H1 (cell line): ENCODE data around the gene NLRC5. TPM values are rescaled to one million over a fixed set of nuclear protein-coding genes. Genes with fewer than 3 reads are reported as not detected.
A peak's percentile ranks its signal among the peaks of the same experiment; 100 is the strongest.
"Not testable (repeated sequence)": the region's sequence is repeated elsewhere in the genome, so short reads cannot be mapped to it uniquely, and the experiment has no call there.

Experiments
- CTCF ChIA-PET: fragments of 300-600 bp; sonication (Branson Sonifier 250); formaldehyde crosslinking; loops from one replicate; lab custom pipeline; 2021; ENCODE audit not compliant: partially characterized antibody; lab: Charles Lee
- POLR2A ChIA-PET: fragments of 300-600 bp; sonication (Branson Sonifier 250); formaldehyde crosslinking; loops from one replicate; lab custom pipeline; 2021; ENCODE audit warnings: inconsistent platforms; ENCODE audit not compliant: partially characterized antibody; lab: Charles Lee
- DNase-seq, 2 experiments: peaks; one replicate each; pipeline versions ENCODE4 v3.0.0 to v3.0.0-alpha.2; 2010 to 2022; ENCODE audit warnings: low spot score in 2 of 2, low read depth in 1 of 2, mixed read lengths in 1 of 2
- FAIRE-seq: peaks from 2 replicates; lab custom pipeline; 2011; peaks lifted over from hg19 to GRCh38; lab: Jason Lieb, UNC
- H2AFZ ChIP-seq: 2 replicates; pipeline ENCODE4 v1.8.1; 2012; ENCODE audit warnings: low read length, inconsistent platforms
- H2AK5ac ChIP-seq: 2 replicates; pipeline ENCODE4 v1.6.1; 2013; ENCODE audit warnings: low read depth, low read length
- H2BK120ac ChIP-seq: replicated peaks from 2 replicates; pipeline ENCODE3; 2013; ENCODE audit warnings: low read depth, low read length, inconsistent platforms
- H2BK12ac ChIP-seq: 2 replicates; pipeline ENCODE4 v1.6.1; 2013; ENCODE audit warnings: low read depth, low read length
- H2BK15ac ChIP-seq: 2 replicates; pipeline ENCODE4 v1.6.1; 2013; ENCODE audit warnings: low read length
- H2BK20ac ChIP-seq: 2 replicates; pipeline ENCODE4 v1.6.1; 2013; ENCODE audit warnings: low read length
- H2BK5ac ChIP-seq: 2 replicates; pipeline ENCODE4 v1.6.1; 2013; ENCODE audit warnings: low read depth, low read length
- H3K14ac ChIP-seq: 2 replicates; pipeline ENCODE4 v1.6.1; 2013; ENCODE audit warnings: inconsistent platforms; ENCODE audit not compliant: insufficient read length
- H3K18ac ChIP-seq: 2 replicates; pipeline ENCODE4 v1.6.1; 2013; ENCODE audit warnings: low read length; ENCODE audit errors: extremely low read depth
- H3K23ac ChIP-seq: 2 replicates; pipeline ENCODE4 v1.6.1; 2013; ENCODE audit warnings: inconsistent platforms; ENCODE audit not compliant: insufficient read length
- H3K23me2 ChIP-seq: 2 replicates; pipeline ENCODE4 v1.6.1; 2013; ENCODE audit warnings: low read depth, low read length
- H3K27ac ChIP-seq: 2 replicates; pipeline ENCODE4 v1.6.1; 2011; ENCODE audit warnings: low read depth, low read length, inconsistent platforms
- H3K27me3 ChIP-seq, 4 experiments: replicated peaks in 1 of 4; 1 replicate in 1 of 4; 2 replicates in 3 of 4; pipeline versions ENCODE4 v1.6.1 to v1.8.1; 2011 to 2013; ENCODE audit warnings: low read length in 3 of 4, mild to moderate bottlenecking in 3 of 4, inconsistent platforms in 2 of 4, mixed read lengths in 2 of 4, moderate library complexity in 1 of 4; ENCODE audit not compliant: control insufficient read depth in 3 of 4, insufficient read depth in 3 of 4; ENCODE audit errors: extremely low read depth in 1 of 4
- H3K36me3 ChIP-seq, 4 experiments: 2 replicates each; pipeline versions ENCODE4 v1.6.1 to v1.8.1; 2011 to 2013; ENCODE audit warnings: mild to moderate bottlenecking in 4 of 4, low read length in 3 of 4, moderate library complexity in 2 of 4, control low read depth in 1 of 4, inconsistent platforms in 1 of 4; ENCODE audit not compliant: insufficient read depth in 4 of 4, control insufficient read depth in 2 of 4
- H3K4ac ChIP-seq: replicated peaks from 2 replicates; pipeline ENCODE3; 2013; ENCODE audit warnings: low read length, low read depth, mixed read lengths, inconsistent platforms; ENCODE audit not compliant: insufficient read length
- H3K4me1 ChIP-seq, 4 experiments: replicated peaks in 1 of 4; 1 replicate in 1 of 4; 2 replicates in 3 of 4; pipeline versions ENCODE4 v1.6.1 to v1.8.1; 2011 to 2013; ENCODE audit warnings: low read length in 3 of 4, inconsistent platforms in 2 of 4, mixed read lengths in 1 of 4; ENCODE audit not compliant: insufficient read depth in 4 of 4, control insufficient read depth in 3 of 4
- H3K4me2 ChIP-seq, 2 experiments: 2 replicates each; pipeline versions ENCODE4 v1.6.1 to v1.8.1; 2011 to 2013; ENCODE audit warnings: low read depth in 2 of 2, low read length in 2 of 2, control low read depth in 1 of 2, inconsistent platforms in 1 of 2, mild to moderate bottlenecking in 1 of 2; ENCODE audit not compliant: insufficient read depth in 1 of 2
- H3K4me3 ChIP-seq, 4 experiments: fragments of 200-600, 300-600 bp in 1 of 4; sonication (generic), shearing (Covaris generic), sonication (Bioruptor Twin) in 1 of 4; 2 replicates each; pipeline versions ENCODE4 v1.5.1 to v1.8.1; 2011 to 2016; ENCODE audit warnings: low read length in 4 of 4, low read depth in 3 of 4, control low read depth in 2 of 4, inconsistent platforms in 2 of 4, mild to moderate bottlenecking in 2 of 4, mixed read lengths in 1 of 4, moderate library complexity in 1 of 4; ENCODE audit not compliant: insufficient read depth in 2 of 4; ENCODE audit errors: extremely low read depth in 1 of 4
- H3K56ac ChIP-seq: replicated peaks from 2 replicates; pipeline ENCODE3; 2013; ENCODE audit warnings: low read depth, mild to moderate bottlenecking, mixed read lengths, low read length, inconsistent platforms; ENCODE audit not compliant: insufficient read length
- H3K79me1 ChIP-seq: 2 replicates; pipeline ENCODE4 v1.6.1; 2013; ENCODE audit warnings: low read depth, low read length, control low read depth
- H3K79me2 ChIP-seq, 2 experiments: 2 replicates each; pipeline versions ENCODE4 v1.6.1 to v1.8.1; 2012 to 2013; ENCODE audit warnings: low read length in 2 of 2, mild to moderate bottlenecking in 2 of 2, inconsistent platforms in 1 of 2; ENCODE audit not compliant: insufficient read depth in 2 of 2, control insufficient read depth in 1 of 2
- H3K9ac ChIP-seq, 4 experiments: replicated peaks in 1 of 4; 1 replicate in 1 of 4; 2 replicates in 3 of 4; pipeline versions ENCODE4 v1.6.1 to v1.8.1; 2011 to 2013; ENCODE audit warnings: low read depth in 3 of 4, low read length in 3 of 4, control low read depth in 2 of 4, mild to moderate bottlenecking in 2 of 4, moderate library complexity in 2 of 4, inconsistent platforms in 1 of 4; ENCODE audit errors: extremely low read depth in 1 of 4
- H3K9me3 ChIP-seq, 2 experiments: 2 replicates each; pipeline versions ENCODE4 v1.6.1 to v1.8.1; 2012 to 2013; ENCODE audit warnings: mild to moderate bottlenecking in 2 of 2, moderate library complexity in 2 of 2, control low read depth in 1 of 2, inconsistent platforms in 1 of 2, low read depth in 1 of 2, low read length in 1 of 2, mixed read lengths in 1 of 2; ENCODE audit not compliant: insufficient read depth in 2 of 2
- H4K20me1 ChIP-seq, 2 experiments: replicated peaks in 1 of 2; 2 replicates each; pipeline versions ENCODE3 to v1.8.1; 2011 to 2013; ENCODE audit warnings: inconsistent platforms in 2 of 2, low read length in 2 of 2, mild to moderate bottlenecking in 1 of 2; ENCODE audit not compliant: insufficient read depth in 2 of 2, control insufficient read depth in 1 of 2
- H4K5ac ChIP-seq: 2 replicates; pipeline ENCODE4 v1.6.1; 2013; ENCODE audit warnings: low read length, low read depth, mixed read lengths, inconsistent platforms; ENCODE audit not compliant: insufficient read length
- H4K8ac ChIP-seq: 2 replicates; pipeline ENCODE4 v1.8.0; 2013; ENCODE audit warnings: mild to moderate bottlenecking, moderate library complexity, low read length, inconsistent platforms; ENCODE audit not compliant: insufficient read depth; ENCODE audit errors: extremely low read depth
- H4K91ac ChIP-seq: replicated peaks from 2 replicates; pipeline ENCODE3; 2013; ENCODE audit warnings: low read length, mixed read lengths, inconsistent platforms; ENCODE audit not compliant: insufficient read length
- YY1 ChIP-seq: IDR thresholded peaks from 2 replicates; pipeline ENCODE4 v1.6.1; 2011; ENCODE audit warnings: low read depth, mild to moderate bottlenecking, low read length
- WGBS, 2 experiments: shearing (Covaris generic) in 1 of 2; methylation state at CpG; one replicate each; pipeline versions ENCODE4 v1.1.6 to v1.1.7; 2013 to 2015; ENCODE audit warnings: low lambda C conversion rate in 2 of 2, mixed read lengths in 2 of 2, inconsistent platforms in 1 of 2, low coverage in 1 of 2, missing lambda C conversion rate in 1 of 2; ENCODE audit not compliant: insufficient replicate concordance in 2 of 2, insufficient coverage in 1 of 2, insufficient read length in 1 of 2; ENCODE audit errors: extremely low coverage in 1 of 2, missing lambda C conversion rate in 1 of 2; 5-methylcytosine and 5-hydroxymethylcytosine counted together
- polyA plus RNA-seq, 7 experiments: library from polyadenylated mRNA; depleted of rRNA in 3 of 7; stranded (reverse) in 5 of 7; unstranded in 2 of 7; fragments of >200 nt in 5 of 7; fragments of 200-250 nt in 2 of 7; gene quantifications; 1 replicate in 5 of 7; 2 replicates in 1 of 7; 4 replicates in 1 of 7; pipeline versions ENCODE4 v1.2.1 to v1.2.3, GENCODE V29; 2011 to 2013; ENCODE audit warnings: missing spikeins in 2 of 7, mixed read lengths in 2 of 7
- total RNA-seq: library from RNA; stranded (reverse); fragmentation: NEBNext Ultra II Directional; extraction: Animal tissue kit (Norgen Biotek cat#: 25700); gene quantifications from 2 replicates; pipeline ENCODE4 v1.2.1, GENCODE V29; 2021

The NLRC5 gene
- total and polyA plus RNA-seq, 2 of the 8 experiments (the other 6 are each of a cell fraction or from before 2014, with no cell fraction given) = 2.2 to 3.2 TPM

GRCh38 chr16:57109259-57110105 is 120.1 kb downstream of the NLRC5 start:
- H3K4me3 ChIP-seq, H3K79me2 ChIP-seq, H2BK15ac ChIP-seq, H3K56ac ChIP-seq, H3K9ac ChIP-seq, H4K8ac ChIP-seq, H2BK120ac ChIP-seq, H3K4me2 ChIP-seq, DNase-seq, H2BK5ac ChIP-seq, H2BK12ac ChIP-seq, H3K14ac ChIP-seq, H3K27me3 ChIP-seq, H3K27ac ChIP-seq, H4K5ac ChIP-seq, H4K20me1 ChIP-seq, H3K18ac ChIP-seq, H2AFZ ChIP-seq, H4K91ac ChIP-seq, H3K23ac ChIP-seq, H2AK5ac ChIP-seq, H2BK20ac ChIP-seq, H3K36me3 ChIP-seq, FAIRE-seq, H3K79me1 ChIP-seq, H3K9me3 ChIP-seq, H3K4ac ChIP-seq, H3K23me2 ChIP-seq: not testable (repeated sequence)
- 93% methylated on average over 10 of the region's 10 CpGs; no CpG with 5 or more reads in 1 of the 2 experiments for WGBS, 2 experiments
- ChIA-PET CTCF (interaction anchor here (0.8 to 1.6 kb wide), 4 partner anchors 12 to 33 kb away, joined by 3 to 4 read pairs (median 4); no protein-coding TSS in a partner anchor), POLR2A (interaction anchor here (1.0 kb wide), 1 partner anchor 34 kb away, joined by 3 read pairs; no protein-coding TSS in a partner anchor)
- peaks cover 0 to 13% (median 8%) of the 10 kb centered on the region in 4 experiments; a peak in 5 of 7 replicates for H3K4me1 ChIP-seq
- TF ChIP-seq YY1 = 0 out of 2 replicates have a peak, but pooled peaks have one; percentile 29
